GM23338 (cell line): ENCODE results near the gene PDIA6. TPM values are rescaled to one million over a fixed set of nuclear protein-coding genes. Genes with fewer than 3 reads are reported as not detected.

Experiments
- ATAC-seq: fragments of 200-7000 bp; cut with Tn5 transposase; 3 replicates; pipeline ENCODE4 v1.9.1; 2020
- DNase-seq: peaks from one replicate; pipeline ENCODE4 v3.0.0-alpha.2; 2015; ENCODE audit warnings: low spot score
- H2AFZ ChIP-seq: fragments of 200-600 bp; sonication (generic); 2 replicates; pipeline ENCODE4 v1.8.0; 2016; ENCODE audit warnings: antibody characterized with exemption, mild to moderate bottlenecking, moderate library complexity
- H3F3A ChIP-seq: fragments of 200-600 bp; sonication (generic); replicated peaks from 2 replicates; pipeline ENCODE4 v1.8.0; 2017; ENCODE audit warnings: antibody characterized with exemption, mixed run types, low read depth
- H3K27ac ChIP-seq: fragments of 200-600 bp; sonication (generic); 2 replicates; pipeline ENCODE4 v1.6.1; 2016; ENCODE audit warnings: low read depth
- H3K27me3 ChIP-seq: fragments of 200-600 bp; sonication (generic); 2 replicates; pipeline ENCODE4 v1.8.0; 2016; ENCODE audit warnings: mild to moderate bottlenecking, mixed run types, moderate library complexity; ENCODE audit not compliant: insufficient read depth
- H3K36me3 ChIP-seq: fragments of 200-600 bp; sonication (generic); 2 replicates; pipeline ENCODE4 v1.8.0; 2016; ENCODE audit warnings: mild to moderate bottlenecking; ENCODE audit not compliant: insufficient read depth
- H3K4me1 ChIP-seq: fragments of 200-600 bp; sonication (generic); 2 replicates; pipeline ENCODE4 v1.8.0; 2016; ENCODE audit warnings: mild to moderate bottlenecking, moderate library complexity; ENCODE audit not compliant: insufficient read depth
- H3K4me2 ChIP-seq: fragments of 200-600 bp; sonication (generic); 2 replicates; pipeline ENCODE4 v1.7.1; 2017; ENCODE audit warnings: mixed run types
- H3K4me3 ChIP-seq: fragments of 200-600 bp; sonication (generic); 2 replicates; pipeline ENCODE4 v1.6.1; 2016; ENCODE audit warnings: mixed run types
- H3K79me2 ChIP-seq: fragments of 200-600 bp; sonication (generic); replicated peaks from 2 replicates; pipeline ENCODE4 v1.8.0; 2017; ENCODE audit warnings: mild to moderate bottlenecking; ENCODE audit not compliant: insufficient read depth
- H3K9me2 ChIP-seq: fragments of 200-600 bp; sonication (generic); 2 replicates; pipeline ENCODE4 v1.8.0; 2017; ENCODE audit not compliant: insufficient read depth
- H4K20me1 ChIP-seq: fragments of 200-600 bp; sonication (generic); replicated peaks from 2 replicates; pipeline ENCODE4 v1.8.0; 2017; ENCODE audit warnings: mild to moderate bottlenecking; ENCODE audit not compliant: insufficient read depth
- H3K27ac Mint-ChIP-seq: 2 replicates; pipeline ENCODE4 v1.8.0; 2020; ENCODE audit warnings: inconsistent platforms, mild to moderate bottlenecking, moderate library complexity, mixed read lengths
- H3K27me3 Mint-ChIP-seq: 3 replicates; pipeline ENCODE4 v1.8.0; 2022; ENCODE audit warnings: low read depth, mild to moderate bottlenecking, moderate library complexity, mixed read lengths, inconsistent platforms; ENCODE audit not compliant: insufficient read depth, poor library complexity
- H3K36me3 Mint-ChIP-seq: 3 replicates; pipeline ENCODE4 v1.8.0; 2021; ENCODE audit warnings: low read depth, mild to moderate bottlenecking, inconsistent platforms, moderate library complexity, mixed read lengths
- H3K4me1 Mint-ChIP-seq: 3 replicates; pipeline ENCODE4 v1.8.0; 2020; ENCODE audit warnings: mild to moderate bottlenecking, inconsistent platforms, mixed read lengths
- H3K4me3 Mint-ChIP-seq: 3 replicates; pipeline ENCODE4 v1.8.0; 2021; ENCODE audit warnings: moderate library complexity, mild to moderate bottlenecking, inconsistent platforms, mixed read lengths
- H3K9me3 Mint-ChIP-seq: 3 replicates; pipeline ENCODE4 v1.8.0; 2020; ENCODE audit warnings: moderate library complexity, mild to moderate bottlenecking, inconsistent platforms, mixed read lengths
- CREB1 ChIP-seq: fragments of 250-450 bp; sonication (Bioruptor Pico); IDR thresholded peaks from 2 replicates; pipeline ENCODE4 v1.5.0; 2020; ENCODE audit warnings: low read depth, mild to moderate bottlenecking, moderate library complexity
- EZH2 ChIP-seq: fragments of 200-600 bp; sonication (generic); IDR thresholded peaks from one replicate; pipeline ENCODE4 v1.8.0; 2017; ENCODE audit warnings: antibody characterized with exemption, mild to moderate bottlenecking, low read depth; ENCODE audit not compliant: unreplicated experiment
- EZH2phosphoT487 ChIP-seq: fragments of 200-600 bp; sonication (generic); IDR thresholded peaks from one replicate; pipeline ENCODE4 v1.8.1; 2018; ENCODE audit warnings: antibody characterized with exemption; ENCODE audit not compliant: unreplicated experiment
- JUNB ChIP-seq: IDR thresholded peaks from one replicate; pipeline ENCODE4 v1.6.1; 2016; ENCODE audit warnings: antibody characterized with exemption; ENCODE audit not compliant: unreplicated experiment
- NANOG ChIP-seq: IDR thresholded peaks from 2 replicates; pipeline ENCODE4 v1.6.1; 2016; ENCODE audit warnings: antibody characterized with exemption, borderline replicate concordance
- POLR2AphosphoS5 ChIP-seq: IDR thresholded peaks from 2 replicates; pipeline ENCODE4 v1.6.1; 2016; ENCODE audit warnings: antibody characterized with exemption, low read depth
- STAT1 ChIP-seq: IDR thresholded peaks from one replicate; pipeline ENCODE4 v1.6.1; 2016; ENCODE audit warnings: antibody characterized with exemption; ENCODE audit not compliant: unreplicated experiment
- ZNF114 ChIP-seq: fragments of 250-450 bp; sonication (Bioruptor Pico); IDR thresholded peaks from 2 replicates; pipeline ENCODE4 v1.5.0; 2020; ENCODE audit warnings: mild to moderate bottlenecking, moderate library complexity
- ZNF331 ChIP-seq: fragments of 250-450 bp; sonication (Bioruptor Pico); IDR thresholded peaks from 2 replicates; pipeline ENCODE4 v1.5.0; 2020; ENCODE audit warnings: low read depth, mild to moderate bottlenecking, moderate library complexity
- polyA plus RNA-seq: library from polyadenylated mRNA; unstranded; fragments of >200 nt; fragmentation: Nextera tagmentation; extraction: Ambion mirVana; gene quantifications from 2 replicates; pipeline ENCODE4 v1.2.1, GENCODE V29; 2016
- total RNA-seq: library from RNA; depleted of rRNA; stranded (reverse); fragments of >200 nt; shearing (Covaris generic); gene quantifications from 2 replicates; pipeline ENCODE4 v1.2.3, GENCODE V29; 2014
- TF ChIP-seq, protein P1 (sequence below): IDR thresholded peaks from 2 replicates; pipeline ENCODE4 v1.6.1; 2016; ENCODE audit warnings: antibody characterized with exemption
- TF ChIP-seq, protein P2 (sequence below), 2 experiments: fragments of 200-600 bp in 1 of 2; sonication (generic) in 1 of 2; conservative IDR thresholded peaks; 2 replicates each; pipeline versions ENCODE4 v1.5.1 to v1.6.1; 2016 to 2017; ENCODE audit warnings: antibody characterized with exemption in 2 of 2, low read depth in 2 of 2, mild to moderate bottlenecking in 2 of 2, moderate library complexity in 1 of 2
- TF ChIP-seq, protein P3 (sequence below): fragments of 250-450 bp; sonication (Bioruptor Pico); IDR thresholded peaks from 2 replicates; pipeline ENCODE4 v1.5.0; 2020; ENCODE audit warnings: mild to moderate bottlenecking, moderate library complexity
- TF ChIP-seq, protein P4 (sequence below): IDR thresholded peaks from one replicate; pipeline ENCODE4 v1.6.1; 2018; ENCODE audit warnings: antibody characterized with exemption; ENCODE audit not compliant: unreplicated experiment

Gene PDIA6
- total and polyA plus RNA-seq, 2 experiments from 2014 or later: 331 to 382 TPM

DNA sequence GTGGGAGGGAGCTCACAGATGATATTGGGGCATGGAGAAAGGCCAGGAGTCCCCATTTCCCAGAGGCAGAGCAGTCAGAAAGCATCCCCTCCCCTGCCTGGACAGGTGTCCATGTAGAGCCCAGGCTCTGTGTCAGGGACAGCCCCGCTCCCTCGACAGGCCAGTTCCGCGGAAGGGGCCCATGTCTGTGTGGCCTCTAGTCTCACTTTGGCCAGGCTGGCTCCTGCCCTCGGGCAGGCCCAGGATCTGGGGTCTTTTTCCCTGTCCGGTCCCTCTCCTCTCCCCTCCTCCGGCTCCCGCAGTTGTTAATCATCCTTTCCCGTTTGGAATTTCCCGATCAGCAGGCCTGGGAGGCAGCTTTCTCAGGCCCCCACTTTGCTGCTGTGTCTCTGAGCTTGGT, 20.4 kb upstream of the PDIA6 start:
- no peak overlapping the region for H3K4me3 ChIP-seq
- H3K79me2 ChIP-seq: no peaks in the 10 kb centered on the region
- H3K27ac ChIP-seq: no peak overlapping the region
- no peaks in the 10 kb centered on the region for H4K20me1 ChIP-seq
- H3K36me3 Mint-ChIP-seq: no peaks in the 10 kb centered on the region
- H3K4me1 Mint-ChIP-seq: peaks cover 20% of the 10 kb centered on the region
- H3K4me1 ChIP-seq: peaks cover 8% of the 10 kb centered on the region; the same call in 1 of the 2 replicates
- no peak overlapping the region for H3K4me3 Mint-ChIP-seq
- H3K27ac Mint-ChIP-seq: no peak overlapping the region
- H3K27me3 ChIP-seq: no peaks in the 10 kb centered on the region
- no peak overlapping the region for H3K4me2 ChIP-seq
- peaks cover 3% of the 10 kb centered on the region; the same call in 1 of the 3 replicates for H3K9me3 Mint-ChIP-seq
- H3K36me3 ChIP-seq: no peaks in the 10 kb centered on the region
- no peak for ATAC-seq
- DNase-seq: no peak
- H2AFZ ChIP-seq: no peak overlapping the region
- no peaks in the 10 kb centered on the region for H3F3A ChIP-seq
- H3K9me2 ChIP-seq: no peaks in the 10 kb centered on the region
- no peak for TF ChIP-seq STAT1
- no peak for TF ChIP-seq NANOG
- no peak for TF ChIP-seq POLR2AphosphoS5
- TF ChIP-seq, protein P1, sequence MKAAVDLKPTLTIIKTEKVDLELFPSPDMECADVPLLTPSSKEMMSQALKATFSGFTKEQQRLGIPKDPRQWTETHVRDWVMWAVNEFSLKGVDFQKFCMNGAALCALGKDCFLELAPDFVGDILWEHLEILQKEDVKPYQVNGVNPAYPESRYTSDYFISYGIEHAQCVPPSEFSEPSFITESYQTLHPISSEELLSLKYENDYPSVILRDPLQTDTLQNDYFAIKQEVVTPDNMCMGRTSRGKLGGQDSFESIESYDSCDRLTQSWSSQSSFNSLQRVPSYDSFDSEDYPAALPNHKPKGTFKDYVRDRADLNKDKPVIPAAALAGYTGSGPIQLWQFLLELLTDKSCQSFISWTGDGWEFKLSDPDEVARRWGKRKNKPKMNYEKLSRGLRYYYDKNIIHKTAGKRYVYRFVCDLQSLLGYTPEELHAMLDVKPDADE: no peak
- TF ChIP-seq, protein P2, sequence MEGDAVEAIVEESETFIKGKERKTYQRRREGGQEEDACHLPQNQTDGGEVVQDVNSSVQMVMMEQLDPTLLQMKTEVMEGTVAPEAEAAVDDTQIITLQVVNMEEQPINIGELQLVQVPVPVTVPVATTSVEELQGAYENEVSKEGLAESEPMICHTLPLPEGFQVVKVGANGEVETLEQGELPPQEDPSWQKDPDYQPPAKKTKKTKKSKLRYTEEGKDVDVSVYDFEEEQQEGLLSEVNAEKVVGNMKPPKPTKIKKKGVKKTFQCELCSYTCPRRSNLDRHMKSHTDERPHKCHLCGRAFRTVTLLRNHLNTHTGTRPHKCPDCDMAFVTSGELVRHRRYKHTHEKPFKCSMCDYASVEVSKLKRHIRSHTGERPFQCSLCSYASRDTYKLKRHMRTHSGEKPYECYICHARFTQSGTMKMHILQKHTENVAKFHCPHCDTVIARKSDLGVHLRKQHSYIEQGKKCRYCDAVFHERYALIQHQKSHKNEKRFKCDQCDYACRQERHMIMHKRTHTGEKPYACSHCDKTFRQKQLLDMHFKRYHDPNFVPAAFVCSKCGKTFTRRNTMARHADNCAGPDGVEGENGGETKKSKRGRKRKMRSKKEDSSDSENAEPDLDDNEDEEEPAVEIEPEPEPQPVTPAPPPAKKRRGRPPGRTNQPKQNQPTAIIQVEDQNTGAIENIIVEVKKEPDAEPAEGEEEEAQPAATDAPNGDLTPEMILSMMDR (conservative IDR thresholded peaks at IDR 0.05; ENCODE audit: low read depth in 2 of 2): no peak
- TF ChIP-seq EZH2: no peak
- no peak for TF ChIP-seq ZNF331
- TF ChIP-seq, protein P3, sequence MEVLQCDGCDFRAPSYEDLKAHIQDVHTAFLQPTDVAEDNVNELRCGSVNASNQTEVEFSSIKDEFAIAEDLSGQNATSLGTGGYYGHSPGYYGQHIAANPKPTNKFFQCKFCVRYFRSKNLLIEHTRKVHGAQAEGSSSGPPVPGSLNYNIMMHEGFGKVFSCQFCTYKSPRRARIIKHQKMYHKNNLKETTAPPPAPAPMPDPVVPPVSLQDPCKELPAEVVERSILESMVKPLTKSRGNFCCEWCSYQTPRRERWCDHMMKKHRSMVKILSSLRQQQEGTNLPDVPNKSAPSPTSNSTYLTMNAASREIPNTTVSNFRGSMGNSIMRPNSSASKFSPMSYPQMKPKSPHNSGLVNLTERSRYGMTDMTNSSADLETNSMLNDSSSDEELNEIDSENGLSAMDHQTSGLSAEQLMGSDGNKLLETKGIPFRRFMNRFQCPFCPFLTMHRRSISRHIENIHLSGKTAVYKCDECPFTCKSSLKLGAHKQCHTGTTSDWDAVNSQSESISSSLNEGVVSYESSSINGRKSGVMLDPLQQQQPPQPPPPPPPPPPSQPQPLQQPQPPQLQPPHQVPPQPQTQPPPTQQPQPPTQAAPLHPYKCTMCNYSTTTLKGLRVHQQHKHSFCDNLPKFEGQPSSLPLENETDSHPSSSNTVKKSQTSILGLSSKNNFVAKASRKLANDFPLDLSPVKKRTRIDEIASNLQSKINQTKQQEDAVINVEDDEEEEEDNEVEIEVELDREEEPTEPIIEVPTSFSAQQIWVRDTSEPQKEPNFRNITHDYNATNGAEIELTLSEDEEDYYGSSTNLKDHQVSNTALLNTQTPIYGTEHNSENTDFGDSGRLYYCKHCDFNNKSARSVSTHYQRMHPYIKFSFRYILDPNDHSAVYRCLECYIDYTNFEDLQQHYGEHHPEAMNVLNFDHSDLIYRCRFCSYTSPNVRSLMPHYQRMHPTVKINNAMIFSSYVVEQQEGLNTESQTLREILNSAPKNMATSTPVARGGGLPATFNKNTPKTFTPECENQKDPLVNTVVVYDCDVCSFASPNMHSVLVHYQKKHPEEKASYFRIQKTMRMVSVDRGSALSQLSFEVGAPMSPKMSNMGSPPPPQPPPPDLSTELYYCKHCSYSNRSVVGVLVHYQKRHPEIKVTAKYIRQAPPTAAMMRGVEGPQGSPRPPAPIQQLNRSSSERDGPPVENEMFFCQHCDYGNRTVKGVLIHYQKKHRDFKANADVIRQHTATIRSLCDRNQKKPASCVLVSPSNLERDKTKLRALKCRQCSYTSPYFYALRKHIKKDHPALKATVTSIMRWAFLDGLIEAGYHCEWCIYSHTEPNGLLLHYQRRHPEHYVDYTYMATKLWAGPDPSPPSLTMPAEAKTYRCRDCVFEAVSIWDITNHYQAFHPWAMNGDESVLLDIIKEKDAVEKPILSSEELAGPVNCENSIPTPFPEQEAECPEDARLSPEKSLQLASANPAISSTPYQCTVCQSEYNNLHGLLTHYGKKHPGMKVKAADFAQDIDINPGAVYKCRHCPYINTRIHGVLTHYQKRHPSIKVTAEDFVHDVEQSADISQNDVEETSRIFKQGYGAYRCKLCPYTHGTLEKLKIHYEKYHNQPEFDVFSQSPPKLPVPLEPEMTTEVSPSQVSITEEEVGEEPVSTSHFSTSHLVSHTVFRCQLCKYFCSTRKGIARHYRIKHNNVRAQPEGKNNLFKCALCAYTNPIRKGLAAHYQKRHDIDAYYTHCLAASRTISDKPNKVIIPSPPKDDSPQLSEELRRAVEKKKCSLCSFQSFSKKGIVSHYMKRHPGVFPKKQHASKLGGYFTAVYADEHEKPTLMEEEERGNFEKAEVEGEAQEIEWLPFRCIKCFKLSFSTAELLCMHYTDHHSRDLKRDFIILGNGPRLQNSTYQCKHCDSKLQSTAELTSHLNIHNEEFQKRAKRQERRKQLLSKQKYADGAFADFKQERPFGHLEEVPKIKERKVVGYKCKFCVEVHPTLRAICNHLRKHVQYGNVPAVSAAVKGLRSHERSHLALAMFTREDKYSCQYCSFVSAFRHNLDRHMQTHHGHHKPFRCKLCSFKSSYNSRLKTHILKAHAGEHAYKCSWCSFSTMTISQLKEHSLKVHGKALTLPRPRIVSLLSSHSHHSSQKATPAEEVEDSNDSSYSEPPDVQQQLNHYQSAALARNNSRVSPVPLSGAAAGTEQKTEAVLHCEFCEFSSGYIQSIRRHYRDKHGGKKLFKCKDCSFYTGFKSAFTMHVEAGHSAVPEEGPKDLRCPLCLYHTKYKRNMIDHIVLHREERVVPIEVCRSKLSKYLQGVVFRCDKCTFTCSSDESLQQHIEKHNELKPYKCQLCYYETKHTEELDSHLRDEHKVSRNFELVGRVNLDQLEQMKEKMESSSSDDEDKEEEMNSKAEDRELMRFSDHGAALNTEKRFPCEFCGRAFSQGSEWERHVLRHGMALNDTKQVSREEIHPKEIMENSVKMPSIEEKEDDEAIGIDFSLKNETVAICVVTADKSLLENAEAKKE (CRISPR knock-in tag): no peak
- TF ChIP-seq ZNF114 (CRISPR knock-in tag): no peak
- no peak for TF ChIP-seq CREB1 (CRISPR knock-in tag)
- no peak for TF ChIP-seq EZH2phosphoT487
- TF ChIP-seq, protein P4, sequence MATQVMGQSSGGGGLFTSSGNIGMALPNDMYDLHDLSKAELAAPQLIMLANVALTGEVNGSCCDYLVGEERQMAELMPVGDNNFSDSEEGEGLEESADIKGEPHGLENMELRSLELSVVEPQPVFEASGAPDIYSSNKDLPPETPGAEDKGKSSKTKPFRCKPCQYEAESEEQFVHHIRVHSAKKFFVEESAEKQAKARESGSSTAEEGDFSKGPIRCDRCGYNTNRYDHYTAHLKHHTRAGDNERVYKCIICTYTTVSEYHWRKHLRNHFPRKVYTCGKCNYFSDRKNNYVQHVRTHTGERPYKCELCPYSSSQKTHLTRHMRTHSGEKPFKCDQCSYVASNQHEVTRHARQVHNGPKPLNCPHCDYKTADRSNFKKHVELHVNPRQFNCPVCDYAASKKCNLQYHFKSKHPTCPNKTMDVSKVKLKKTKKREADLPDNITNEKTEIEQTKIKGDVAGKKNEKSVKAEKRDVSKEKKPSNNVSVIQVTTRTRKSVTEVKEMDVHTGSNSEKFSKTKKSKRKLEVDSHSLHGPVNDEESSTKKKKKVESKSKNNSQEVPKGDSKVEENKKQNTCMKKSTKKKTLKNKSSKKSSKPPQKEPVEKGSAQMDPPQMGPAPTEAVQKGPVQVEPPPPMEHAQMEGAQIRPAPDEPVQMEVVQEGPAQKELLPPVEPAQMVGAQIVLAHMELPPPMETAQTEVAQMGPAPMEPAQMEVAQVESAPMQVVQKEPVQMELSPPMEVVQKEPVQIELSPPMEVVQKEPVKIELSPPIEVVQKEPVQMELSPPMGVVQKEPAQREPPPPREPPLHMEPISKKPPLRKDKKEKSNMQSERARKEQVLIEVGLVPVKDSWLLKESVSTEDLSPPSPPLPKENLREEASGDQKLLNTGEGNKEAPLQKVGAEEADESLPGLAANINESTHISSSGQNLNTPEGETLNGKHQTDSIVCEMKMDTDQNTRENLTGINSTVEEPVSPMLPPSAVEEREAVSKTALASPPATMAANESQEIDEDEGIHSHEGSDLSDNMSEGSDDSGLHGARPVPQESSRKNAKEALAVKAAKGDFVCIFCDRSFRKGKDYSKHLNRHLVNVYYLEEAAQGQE: no peak
- no peak for TF ChIP-seq JUNB
- peaks cover 23% of the 10 kb centered on the region for H3K27me3 Mint-ChIP-seq
